Measurements from ENCODE around the gene MTNR1A. TPM values are rescaled to one million over a fixed set of nuclear protein-coding genes. Genes with fewer than 3 reads are reported as not detected.

The MTNR1A gene
- total RNA-seq, 1 donor from 2014 or later, result not detected

- intact Hi-C loops (cut with micrococcal nuclease), result no loop called here
Measured at GRCh38 chr4:186494496-186494895, 60.9 kb downstream of the MTNR1A start.

- intact Hi-C loops (cut with micrococcal nuclease), result no loop called here
Measured at GRCh38 chr4:186487726-186488125, 67.6 kb downstream of the MTNR1A start.

- intact Hi-C loops (cut with micrococcal nuclease), result no loop called here
Measured at GRCh38 chr4:186486172-186486571, 69.2 kb downstream of the MTNR1A start.

- intact Hi-C loops (cut with micrococcal nuclease), result no loop called here
Measured at GRCh38 chr4:186485561-186486062, 69.8 kb downstream of the MTNR1A start.

GRCh38 chr4:186485150-186485549, 70.2 kb downstream of the MTNR1A start:
- intact Hi-C loops (cut with micrococcal nuclease), result no loop called here

GRCh38 chr4:186483656-186484055, 71.7 kb downstream of the MTNR1A start:
- intact Hi-C loops (cut with micrococcal nuclease), result no loop called here

Other genes with a start within 250 kb of the MTNR1A start
- gene FAT1, start 168.3 kb upstream of the MTNR1A start, total RNA-seq, result 0.17 and 0.29 TPM in 2 replicates